HepG2 (cell line): ENCODE data around the gene PDE6C. TPM values are rescaled to one million over a fixed set of nuclear protein-coding genes. Genes with fewer than 3 reads are reported as not detected.

ENCODE experiments used
- ATAC-seq: fragments of 200-7000 bp; cut with Tn5 transposase; 3 replicates; pipeline ENCODE4 v1.9.1; 2020; ENCODE audit warnings: mild to moderate bottlenecking, moderate library complexity
- BruUV-seq: library from RNA; stranded (reverse); fragments of 400-500 nt; replicated peaks from 2 replicates; lab custom pipeline; 2021; lab: Mats Ljungman, UMichigan
- CTCF ChIA-PET: fragments of 300-600 bp; formaldehyde crosslinking; extraction: SDS; loops from one replicate; lab custom pipeline; 2021; ENCODE audit warnings: low total read pairs, inconsistent platforms, low intra/inter-chr PET ratio; lab: Yijun Ruan, JAX
- POLR2A ChIA-PET: fragments of 350-600 bp; sonication (Branson Sonifier 250); formaldehyde crosslinking; loops from one replicate; lab custom pipeline; 2020; ENCODE audit warnings: antibody characterized with exemption, inconsistent platforms; lab: Yijun Ruan, JAX
- DNase-seq: peaks from one replicate; pipeline ENCODE4 v3.0.0-alpha.2; 2015; ENCODE audit warnings: low spot score
- FAIRE-seq: peaks from 3 replicates; lab custom pipeline; 2011; peaks lifted over from hg19 to GRCh38; lab: Jason Lieb, UNC
- H2AFZ ChIP-seq: one replicate; pipeline ENCODE4 v1.6.1; 2011; ENCODE audit warnings: low read length, inconsistent platforms
- H3K27ac ChIP-seq: fragments of 300-600 bp; 3 replicates; pipeline ENCODE4 v1.8.0; 2011; ENCODE audit warnings: mixed run types, mild to moderate bottlenecking, mixed read lengths, low read length, inconsistent platforms; ENCODE audit not compliant: insufficient read depth; ENCODE audit errors: extremely low read length
- H3K27me3 ChIP-seq, 2 experiments: fragments of 200-600 bp in 1 of 2; 2 replicates in 1 of 2; 3 replicates in 1 of 2; pipeline versions ENCODE4 v1.6.0 to v1.8.0; 2011; ENCODE audit warnings: low read length in 2 of 2, mild to moderate bottlenecking in 2 of 2, moderate library complexity in 2 of 2, inconsistent platforms in 1 of 2; ENCODE audit not compliant: insufficient read depth in 2 of 2, control insufficient read depth in 1 of 2
- H3K36me3 ChIP-seq, 2 experiments: fragments of 200-600 bp in 1 of 2; replicated peaks in 1 of 2; 2 replicates in 1 of 2; 3 replicates in 1 of 2; pipeline versions ENCODE4 v1.5.1 to v1.8.0; 2011; ENCODE audit warnings: low read length in 2 of 2, inconsistent platforms in 1 of 2; ENCODE audit not compliant: insufficient read depth in 2 of 2, control insufficient read depth in 1 of 2
- H3K4me1 ChIP-seq: 2 replicates; pipeline ENCODE4 v1.5.1; 2012; ENCODE audit warnings: low read length, inconsistent platforms; ENCODE audit not compliant: insufficient read depth
- H3K4me2 ChIP-seq: 2 replicates; pipeline ENCODE4 v1.6.0; 2011; ENCODE audit warnings: low read depth, low read length, inconsistent platforms
- H3K4me3 ChIP-seq, 3 experiments: fragments of 200-600 bp in 1 of 3; sonication (generic), shearing (Covaris generic) in 1 of 3; replicated peaks in 1 of 3; 2 replicates each; pipeline ENCODE4 v1.5.1; 2011 to 2016; ENCODE audit warnings: low read length in 3 of 3, inconsistent platforms in 2 of 3, low read depth in 2 of 3, mild to moderate bottlenecking in 2 of 3, control low read depth in 1 of 3, mixed read lengths in 1 of 3; ENCODE audit not compliant: insufficient read depth in 1 of 3
- H3K79me2 ChIP-seq: one replicate; pipeline ENCODE4 v1.6.1; 2011; ENCODE audit warnings: low read length, inconsistent platforms; ENCODE audit not compliant: insufficient read depth
- H3K9ac ChIP-seq: 2 replicates; pipeline ENCODE4 v1.6.0; 2011; ENCODE audit warnings: mild to moderate bottlenecking, low read depth, low read length, inconsistent platforms; ENCODE audit not compliant: insufficient read depth
- H3K9me3 ChIP-seq: 2 replicates; pipeline ENCODE4 v1.5.1; 2012; ENCODE audit warnings: mild to moderate bottlenecking, low read length
- H4K20me1 ChIP-seq: 2 replicates; pipeline ENCODE4 v1.6.0; 2011; ENCODE audit warnings: inconsistent platforms, mild to moderate bottlenecking, low read length, moderate library complexity; ENCODE audit not compliant: insufficient read depth
- DR1 ChIP-seq: sonication (generic); formaldehyde crosslinking; IDR thresholded peaks from 2 replicates; pipeline ENCODE4 v1.8.0; 2021; ENCODE audit warnings: mild to moderate bottlenecking, missing genetic modification reagents, inconsistent platforms
- HBP1 ChIP-seq: IDR thresholded peaks from 2 replicates; pipeline ENCODE4 v1.6.1; 2016; ENCODE audit warnings: low read depth, control low read depth
- HDAC6 ChIP-seq: fragments of 200-600 bp; sonication (generic); IDR thresholded peaks from 2 replicates; pipeline ENCODE4 v1.7.0; 2017; ENCODE audit warnings: mild to moderate bottlenecking, antibody characterized with exemption, low read length, low read depth
- MNT ChIP-seq: fragments of 450-650 bp; IDR thresholded peaks from 2 replicates; pipeline ENCODE4 v1.6.1; 2016
- POGK ChIP-seq: sonication (generic); formaldehyde crosslinking; conservative IDR thresholded peaks from 2 replicates; pipeline ENCODE4 v1.8.0; 2022; ENCODE audit warnings: mild to moderate bottlenecking, moderate library complexity, missing genetic modification reagents
- ZNF609 ChIP-seq: sonication (generic); formaldehyde crosslinking; IDR thresholded peaks from 2 replicates; pipeline ENCODE4 v1.4.0; 2020; ENCODE audit warnings: mild to moderate bottlenecking, missing genetic modification reagents, borderline replicate concordance
- ZSCAN22 ChIP-seq: sonication (generic); formaldehyde crosslinking; IDR thresholded peaks from 2 replicates; pipeline ENCODE4 v1.4.0; 2020; ENCODE audit warnings: mild to moderate bottlenecking, missing genetic modification reagents
- WGBS: methylation state at CpG from one replicate; pipeline ENCODE4 v1.1.6; 2017; ENCODE audit warnings: low lambda C conversion rate; 5-methylcytosine and 5-hydroxymethylcytosine counted together
- in situ Hi-C: cut with HindIII; loops from 2 replicates; pipeline ENCODE4 v1.10.0; 2017; ENCODE audit warnings: low pct_unique_long_range_greater_than_20kb; ENCODE audit not compliant: extremely low pct_ligation_motif_present
- intact Hi-C: fragments of 100-400 bp; cut with micrococcal nuclease; formaldehyde crosslinking; loops from one replicate; pipeline ENCODE4 v1.10.0; 2022; ENCODE audit not compliant: unreplicated experiment
- polyA plus RNA-seq, 8 experiments: library from polyadenylated mRNA; depleted of rRNA in 3 of 8; stranded (reverse) in 7 of 8; unstranded in 1 of 8; fragments of >200 nt; fragmentation: Illumina TruSeq in 4 of 8; extraction: Trizol in 4 of 8; gene quantifications; 2 replicates each; pipeline versions ENCODE4 v1.2.1 to v1.2.3, GENCODE V29; 2011 to 2016; ENCODE audit warnings: low read depth in 4 of 8, missing spikeins in 1 of 8, mixed read lengths in 1 of 8; ENCODE audit not compliant: insufficient read depth in 1 of 8
- total RNA-seq, 5 experiments: library from RNA; depleted of rRNA; stranded (reverse); fragments of >200 nt; fragmentation: Illumina TruSeq; extraction: Trizol; gene quantifications; 2 replicates each; pipeline ENCODE4 v1.2.3, GENCODE V29; 2016; ENCODE audit warnings: low read depth in 1 of 5

The PDE6C gene
- total and polyA plus RNA-seq, 2 of the 13 experiments (the other 11 are each of a cell fraction or from before 2014, with no cell fraction given), result 0.64 TPM; not detected in 1

- TF ChIP-seq ZSCAN22 (CRISPR knock-in tag), result no peak
- TF ChIP-seq, all 625 proteins: peak for 0
Measured at GRCh38 chr10:93615576-93616235, 3.4 kb downstream of the PDE6C start (continued).

GRCh38 chr10:93620925-93621324 lies 8.6 kb downstream of the PDE6C start:
- DNase-seq (no peak), ATAC-seq (no peak), FAIRE-seq (no peak)
- no peak overlapping the region for H3K27ac ChIP-seq
- no peaks in the 10 kb centered on the region for H3K79me2 ChIP-seq
- TF ChIP-seq HBP1 (no peak), DR1 (no peak), POGK (CRISPR knock-in tag) (no peak), HDAC6 (no peak), ZNF609 (CRISPR knock-in tag) (no peak), MNT (peak; percentile 95)
- no TSS peak for BruUV-seq
- H3K9me3 ChIP-seq, result no peaks in the 10 kb centered on the region
- no peaks in the 10 kb centered on the region for H4K20me1 ChIP-seq
- POLR2A ChIA-PET, result no interaction called here
- H3K9ac ChIP-seq, result no peak overlapping the region
- H3K4me2 ChIP-seq, result no peak overlapping the region
- CTCF ChIA-PET, result no interaction called here
- H3K4me3 ChIP-seq, result no peak overlapping the region
- no peaks in the 10 kb centered on the region; a peak in 1 of 5 replicates for H3K27me3 ChIP-seq
- in situ Hi-C loops, result no loop called here
- H3K36me3 ChIP-seq, result no peaks in the 10 kb centered on the region
- intact Hi-C loops, result no loop called here
- no peak overlapping the region for H2AFZ ChIP-seq
- 25% methylated on average over 7 of the region's 7 CpGs for WGBS
- no peaks in the 10 kb centered on the region for H3K4me1 ChIP-seq
